OCI-LY1 (cell line): ENCODE measurements around the gene EEPD1.

Experiments
- EZH2 ChIP-seq: fragments of 200-600 bp; sonication (generic), shearing (Covaris generic); IDR thresholded peaks from 2 replicates; pipeline ENCODE4 v1.8.0; 2017; ENCODE audit warnings: borderline replicate concordance, mixed run types, mild to moderate bottlenecking, antibody characterized with exemption, low read length, moderate library complexity, mixed read lengths
- TF ChIP-seq, protein P1 (sequence below): fragments of 200-600 bp; sonication (generic), shearing (Covaris generic); IDR thresholded peaks from 2 replicates; pipeline ENCODE4 v1.5.1; 2017; ENCODE audit warnings: mild to moderate bottlenecking, antibody characterized with exemption, low read length, moderate library complexity, mixed read lengths

DNA sequence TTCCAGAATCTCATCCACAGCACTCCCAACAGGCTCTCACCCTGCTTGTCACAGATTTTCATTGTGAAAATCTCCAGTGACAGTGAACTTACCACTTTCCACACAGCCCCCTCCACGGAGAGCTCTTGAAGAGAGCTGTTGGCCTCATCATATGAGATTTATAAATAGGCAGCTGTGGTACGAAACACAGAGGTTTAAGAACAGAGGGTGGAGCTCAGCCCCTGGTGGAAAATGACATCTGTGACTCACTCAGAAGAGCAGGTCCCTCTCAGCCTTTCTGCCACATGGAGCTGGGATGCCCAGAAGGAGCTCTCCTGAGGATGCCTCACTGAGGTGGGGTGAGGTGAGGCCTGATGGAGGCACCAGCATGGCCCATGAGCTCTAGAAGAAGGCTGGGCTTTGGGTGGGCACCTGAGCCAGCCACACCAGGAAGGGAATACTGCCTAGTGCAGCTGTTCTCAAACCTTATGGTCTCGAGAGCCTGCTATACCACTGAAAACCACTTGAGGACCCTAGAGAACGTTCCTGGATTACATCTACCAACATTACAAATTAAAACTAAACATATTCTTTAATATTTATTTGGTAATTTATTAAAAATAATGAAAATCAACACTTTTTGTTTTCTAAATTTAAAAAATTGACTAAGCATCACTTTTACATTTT lies 25.8 kb upstream of the EEPD1 start:
- no peak for TF ChIP-seq EZH2
- TF ChIP-seq, protein P1, sequence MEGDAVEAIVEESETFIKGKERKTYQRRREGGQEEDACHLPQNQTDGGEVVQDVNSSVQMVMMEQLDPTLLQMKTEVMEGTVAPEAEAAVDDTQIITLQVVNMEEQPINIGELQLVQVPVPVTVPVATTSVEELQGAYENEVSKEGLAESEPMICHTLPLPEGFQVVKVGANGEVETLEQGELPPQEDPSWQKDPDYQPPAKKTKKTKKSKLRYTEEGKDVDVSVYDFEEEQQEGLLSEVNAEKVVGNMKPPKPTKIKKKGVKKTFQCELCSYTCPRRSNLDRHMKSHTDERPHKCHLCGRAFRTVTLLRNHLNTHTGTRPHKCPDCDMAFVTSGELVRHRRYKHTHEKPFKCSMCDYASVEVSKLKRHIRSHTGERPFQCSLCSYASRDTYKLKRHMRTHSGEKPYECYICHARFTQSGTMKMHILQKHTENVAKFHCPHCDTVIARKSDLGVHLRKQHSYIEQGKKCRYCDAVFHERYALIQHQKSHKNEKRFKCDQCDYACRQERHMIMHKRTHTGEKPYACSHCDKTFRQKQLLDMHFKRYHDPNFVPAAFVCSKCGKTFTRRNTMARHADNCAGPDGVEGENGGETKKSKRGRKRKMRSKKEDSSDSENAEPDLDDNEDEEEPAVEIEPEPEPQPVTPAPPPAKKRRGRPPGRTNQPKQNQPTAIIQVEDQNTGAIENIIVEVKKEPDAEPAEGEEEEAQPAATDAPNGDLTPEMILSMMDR = no peak
